ENCODE measurements around the gene IFI6.
A peak's percentile ranks its signal among the peaks of the same experiment; 100 is the strongest.
"Not testable (repeated sequence)": the region's sequence is repeated elsewhere in the genome, so short reads cannot be mapped to it uniquely, and the experiment has no call there.

Gene IFI6

DNA sequence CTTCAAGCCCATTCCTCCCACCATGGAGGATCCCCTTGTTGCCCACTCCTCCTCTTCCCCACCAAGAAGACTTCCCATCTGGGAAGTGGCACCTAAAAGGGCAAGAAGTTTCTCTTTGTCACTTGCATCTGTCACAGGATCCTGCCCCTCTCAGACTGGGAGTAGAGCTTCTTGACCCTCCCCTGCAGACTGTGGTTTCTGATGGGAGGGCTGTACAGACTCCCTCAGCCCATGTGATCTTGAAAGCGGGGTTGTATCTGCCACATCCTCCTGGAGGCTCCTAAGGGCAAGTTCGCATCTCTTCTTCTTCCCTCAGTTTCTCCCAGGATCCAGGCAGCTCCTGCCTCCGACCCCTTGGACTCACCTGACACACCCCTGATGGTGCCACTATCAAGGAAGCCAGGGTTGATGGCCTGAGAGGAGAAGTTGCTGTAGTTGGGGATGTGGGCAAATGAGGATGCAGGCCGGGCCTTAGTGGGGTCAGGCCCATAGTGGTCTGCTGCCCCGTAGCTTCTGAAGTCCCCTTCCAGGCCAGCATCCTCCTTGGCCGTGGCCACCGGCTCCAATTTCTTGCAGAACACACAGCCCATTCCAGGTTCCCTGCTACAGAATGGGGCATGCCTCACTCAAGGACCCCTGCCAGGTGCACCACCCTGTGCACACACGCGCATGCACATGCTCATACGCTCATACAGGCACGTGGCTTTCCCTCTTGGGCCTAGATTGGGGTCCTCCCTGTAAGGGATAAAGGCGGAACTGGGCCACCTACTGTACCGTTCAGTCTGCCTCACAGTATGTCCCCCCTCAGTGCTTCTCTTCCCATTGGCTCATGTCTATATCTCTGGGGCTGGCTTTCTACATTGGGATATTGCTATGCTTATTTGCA, 48.4 kb downstream of the IFI6 start:
- H3K9me3 ChIP-seq (replicated peaks in 1 of 11): no peaks in the 10 kb centered on the region
- no peaks in the 10 kb centered on the region for H3K27me3 ChIP-seq
- peaks cover 60 to 99% (median 77%) of the 10 kb centered on the region in 10 experiments for H3K4me1 ChIP-seq
- peaks cover 0 to 7% (median 0%) of the 10 kb centered on the region in 11 experiments; a peak in 1 of 22 replicates for H4K20me1 ChIP-seq
- H3K9ac ChIP-seq: no peak overlapping the region; a peak in 2 of 22 replicates
- peak overlapping the region in 10 of 11 experiments; percentile 7 to 99 (median 84); a peak in 16 of 22 replicates for H3K4me2 ChIP-seq
- TF ChIP-seq Cebpa-rat (IDR thresholded peaks at IDR 0.05): no peak
- peak overlapping the region in 3 of 11 experiments; percentile 23 to 36 (median 35); a peak in 5 of 22 replicates for H3K27ac ChIP-seq
- H3K4me3 ChIP-seq: 0 out of 20 replicates have a peak overlapping the region, but pooled peaks of 1 of the 10 experiments have one; percentile 24
- peaks cover 0 to 51% (median 0%) of the 10 kb centered on the region in 11 experiments; a peak in 7 of 22 replicates for H3K36me3 ChIP-seq

DNA sequence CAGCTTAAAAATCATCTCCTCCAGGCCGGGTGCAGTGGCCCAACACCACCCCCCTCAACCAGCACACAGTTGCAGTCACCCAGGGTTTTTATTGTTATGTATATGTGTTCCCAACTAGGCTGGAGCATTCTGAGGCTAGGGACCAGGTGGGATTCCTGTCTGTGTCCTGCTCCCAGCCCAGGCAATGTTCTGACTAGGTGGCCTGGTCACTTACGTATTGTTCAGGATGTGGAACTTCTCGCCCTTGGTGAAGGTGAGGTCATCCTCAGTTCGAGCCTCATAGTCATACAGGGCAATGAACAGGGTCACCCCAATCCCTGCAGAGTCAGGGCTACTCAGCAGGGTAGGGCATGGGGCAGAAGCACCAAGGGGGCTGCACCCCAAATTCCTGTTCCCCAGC, 49.2 kb downstream of the IFI6 start:
- H3K9ac ChIP-seq: no peak overlapping the region
- no peak for TF ChIP-seq Cebpa-rat (IDR thresholded peaks at IDR 0.05)
- H3K27me3 ChIP-seq: no peaks in the 10 kb centered on the region
- peak overlapping the region in 9 of 11 experiments; percentile 7 to 99 (median 82); a peak in 13 of 22 replicates for H3K4me2 ChIP-seq
- peak overlapping the region in 3 of 11 experiments; percentile 23 to 36 (median 35); a peak in 4 of 22 replicates for H3K27ac ChIP-seq
- no peak overlapping the region for H3K4me3 ChIP-seq
- peaks cover 0 to 55% (median 0%) of the 10 kb centered on the region in 11 experiments; a peak in 7 of 22 replicates for H3K36me3 ChIP-seq
- peaks cover 0 to 14% (median 0%) of the 10 kb centered on the region in 11 experiments; a peak in 1 of 22 replicates for H4K20me1 ChIP-seq
- H3K4me1 ChIP-seq: peaks cover 60 to 99% (median 77%) of the 10 kb centered on the region in 10 experiments
- no peaks in the 10 kb centered on the region for H3K9me3 ChIP-seq (replicated peaks in 1 of 11)

GRCh38 chr1:27621051-27621920, 50.7 kb downstream of the IFI6 start:
- TF ChIP-seq Cebpa-rat (IDR thresholded peaks at IDR 0.05): no peak
- no peak overlapping the region for H3K27ac ChIP-seq
- peaks cover 0 to 70% (median 0%) of the 10 kb centered on the region in 11 experiments; a peak in 8 of 22 replicates for H3K36me3 ChIP-seq
- peak overlapping the region in 5 of 11 experiments; percentile 21 to 75 (median 60); a peak in 9 of 22 replicates for H3K4me2 ChIP-seq
- no peak overlapping the region for H3K9ac ChIP-seq
- H4K20me1 ChIP-seq: peaks cover 0 to 27% (median 0%) of the 10 kb centered on the region in 11 experiments; a peak in 3 of 22 replicates
- peaks cover 54 to 99% (median 77%) of the 10 kb centered on the region in 10 experiments for H3K4me1 ChIP-seq
- H3K27me3 ChIP-seq: no peaks in the 10 kb centered on the region
- H3K4me3 ChIP-seq: no peak overlapping the region
- H3K9me3 ChIP-seq (replicated peaks in 1 of 11): no peaks in the 10 kb centered on the region

GRCh38 chr1:27619782-27620438, 52.1 kb downstream of the IFI6 start:
- H3K4me2 ChIP-seq: peak overlapping the region in 3 of 11 experiments; percentile 60 to 75 (median 70); a peak in 5 of 22 replicates
- not testable (repeated sequence) for H3K27ac ChIP-seq

GRCh38 chr1:27618341-27619082, 53.5 kb downstream of the IFI6 start:
- Histone ChIP-seq H3K36me3 (peaks cover 0 to 83% (median 0%) of the 10 kb centered on the region in 11 experiments; a peak in 8 of 22 replicates), H3K4me3 (no peak overlapping the region), H3K4me2 (peak overlapping the region; percentile 36 to 75 (median 66)), H4K20me1 (peaks cover 0 to 42% (median 0%) of the 10 kb centered on the region in 11 experiments; a peak in 3 of 22 replicates), H3K9ac (peak overlapping the region in 3 of 11 experiments; percentile 15 to 53 (median 40); a peak in 3 of 22 replicates), H3K27ac (peak overlapping the region in 9 of 11 experiments; percentile 32 to 62 (median 51); a peak in 14 of 22 replicates), H3K4me1 (peaks cover 27 to 80% (median 54%) of the 10 kb centered on the region in 10 experiments), H3K27me3 (no peaks in the 10 kb centered on the region), H3K9me3 (replicated peaks in 1 of 11) (no peaks in the 10 kb centered on the region)
- no peak for TF ChIP-seq Cebpa-rat (IDR thresholded peaks at IDR 0.05)

More at GRCh38 chr1:27619782-27620438, 52.1 kb downstream of the IFI6 start:
- Histone ChIP-seq H3K36me3 (peaks cover 0 to 83% (median 0%) of the 10 kb centered on the region in 11 experiments; a peak in 8 of 22 replicates), H4K20me1 (peaks cover 0 to 35% (median 0%) of the 10 kb centered on the region in 11 experiments; a peak in 3 of 22 replicates), H3K4me1 (peaks cover 41 to 94% (median 68%) of the 10 kb centered on the region in 10 experiments)
- H3K9ac ChIP-seq; H3K4me3 ChIP-seq; H3K9me3 ChIP-seq (replicated peaks in 1 of 11); H3K27me3 ChIP-seq: not testable (repeated sequence)

GRCh38 chr1:27617420-27617819, 54.6 kb downstream of the IFI6 start:
- peak overlapping the region in 9 of 11 experiments; percentile 32 to 62 (median 51); a peak in 14 of 22 replicates for H3K27ac ChIP-seq
- H3K27me3 ChIP-seq: no peaks in the 10 kb centered on the region
- H3K9me3 ChIP-seq (replicated peaks in 1 of 11): no peaks in the 10 kb centered on the region
- H3K4me2 ChIP-seq: peak overlapping the region; percentile 36 to 75 (median 66)
- H3K4me3 ChIP-seq: no peak overlapping the region
- peak overlapping the region in 4 of 11 experiments; percentile 16 to 53 (median 36); a peak in 3 of 22 replicates for H3K9ac ChIP-seq
- peaks cover 20 to 69% (median 45%) of the 10 kb centered on the region in 10 experiments for H3K4me1 ChIP-seq
- peaks cover 0 to 85% (median 0%) of the 10 kb centered on the region in 11 experiments; a peak in 8 of 22 replicates for H3K36me3 ChIP-seq
- TF ChIP-seq Cebpa-rat (IDR thresholded peaks at IDR 0.05): no peak
- peaks cover 0 to 36% (median 0%) of the 10 kb centered on the region in 11 experiments; a peak in 3 of 22 replicates for H4K20me1 ChIP-seq

DNA sequence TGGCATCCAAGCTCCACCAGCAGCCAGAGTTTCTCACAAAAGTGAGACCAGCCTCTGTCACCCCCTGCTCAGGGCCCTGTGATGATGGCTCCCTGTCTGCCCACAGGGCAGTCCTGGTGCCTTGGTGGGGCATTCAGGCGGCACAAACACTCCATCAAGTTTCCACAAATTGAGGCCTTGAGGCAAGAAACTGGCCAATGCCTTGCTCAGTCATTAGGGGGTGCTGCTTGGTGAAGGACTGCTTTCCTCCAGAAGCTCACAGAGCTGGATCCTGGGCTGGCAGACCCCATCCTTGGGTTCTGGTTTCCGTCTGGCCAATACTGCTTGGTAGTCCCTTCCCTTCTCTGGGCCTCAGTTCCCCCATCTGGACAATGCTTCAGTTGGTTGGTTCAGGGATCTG, 55.6 kb downstream of the IFI6 start:
- Histone ChIP-seq H3K27ac (0 out of 22 replicates have a peak overlapping the region, but pooled peaks of 1 of the 11 experiments have one; percentile 7), H3K4me1 (peaks cover 20 to 63% (median 41%) of the 10 kb centered on the region in 10 experiments), H3K9me3 (replicated peaks in 1 of 11) (no peaks in the 10 kb centered on the region), H3K36me3 (peaks cover 0 to 88% (median 0%) of the 10 kb centered on the region in 11 experiments; a peak in 8 of 22 replicates), H3K4me3 (no peak overlapping the region), H4K20me1 (peaks cover 0 to 36% (median 0%) of the 10 kb centered on the region in 11 experiments; a peak in 3 of 22 replicates), H3K9ac (no peak overlapping the region), H3K27me3 (no peaks in the 10 kb centered on the region), H3K4me2 (peak overlapping the region in 4 of 11 experiments; percentile 5 to 69 (median 17); a peak in 2 of 22 replicates)
- no peak for TF ChIP-seq Cebpa-rat (IDR thresholded peaks at IDR 0.05)
